ENCODE results near the gene LGI2.

The LGI2 gene

GRCh38 chr4:24988776-24989175 is 42.0 kb downstream of the LGI2 start:
- Histone ChIP-seq H2BK12ac (ENCODE audit: low read length) (no peak overlapping the region), H3K9me3 (replicated peaks in 1 of 2; ENCODE audit: control insufficient read depth in 2 of 2, insufficient read depth in 1 of 2, low read depth in 1 of 2, low read length in 2 of 2) (no peaks in the 10 kb centered on the region)
- WGBS, 2 donors (ENCODE audit: extremely low coverage in 2 of 2, insufficient read length in 2 of 2, insufficient replicate concordance in 1 of 2): no CpG with 5 or more reads among the region's 1 CpG

GRCh38 chr4:24984602-24985532 is 45.9 kb downstream of the LGI2 start:
- peak overlapping the region; percentile 27 for H3K9ac ChIP-seq (ENCODE audit: low read depth, low read length, poor library complexity)
- no peak overlapping the region for H2AK5ac ChIP-seq (ENCODE audit: low read depth, low read length)
- no peaks in the 10 kb centered on the region for H3K27me3 ChIP-seq (ENCODE audit: control insufficient read depth in 3 of 3, insufficient read depth in 3 of 3, low read depth in 1 of 3, low read length in 3 of 3)
- no peak overlapping the region for H2BK12ac ChIP-seq (ENCODE audit: low read length)
- H3K4me3 ChIP-seq (ENCODE audit: low read length in 2 of 2): no peak overlapping the region
- H3K14ac ChIP-seq (ENCODE audit: low read length): peak overlapping the region; percentile 47
- peaks cover 2 to 7% of the 10 kb centered on the region in 2 donors for H3K4me1 ChIP-seq (ENCODE audit: control insufficient read depth in 2 of 2, insufficient read depth in 1 of 2, low read depth in 1 of 2, low read length in 2 of 2)
- no peak overlapping the region for H2BK120ac ChIP-seq (ENCODE audit: low read depth, low read length)
- H3K79me1 ChIP-seq (ENCODE audit: low read depth, low read length): no peaks in the 10 kb centered on the region
- no peak overlapping the region for H2BK15ac ChIP-seq (ENCODE audit: low read length)
- no peak overlapping the region for H2BK5ac ChIP-seq (ENCODE audit: low read length)
- H3K23ac ChIP-seq (ENCODE audit: low read depth, low read length, poor library complexity): no peak overlapping the region
- no peak overlapping the region for H4K91ac ChIP-seq (ENCODE audit: low read depth, low read length, poor library complexity)
- H3K4ac ChIP-seq (ENCODE audit: low read length): no peak overlapping the region
- no peaks in the 10 kb centered on the region for H3K36me3 ChIP-seq (replicated peaks in 1 of 2; ENCODE audit: control insufficient read depth in 2 of 2, insufficient read depth in 2 of 2, low read length in 2 of 2)
- no peak overlapping the region for H3K18ac ChIP-seq (ENCODE audit: low read length)
- no peak overlapping the region for H2AFZ ChIP-seq (ENCODE audit: low read length)
- H3K4me2 ChIP-seq (ENCODE audit: insufficient read depth, low read length, poor library complexity, severe bottlenecking): no peak overlapping the region
- no peak for DNase-seq (ENCODE audit: low spot score)
- no peak overlapping the region for H3K27ac ChIP-seq (replicated peaks; ENCODE audit: low read length)
- H4K8ac ChIP-seq (ENCODE audit: low read depth, low read length): no peak overlapping the region
- no CpG with 5 or more reads among the region's 6 CpGs for WGBS, 2 donors (ENCODE audit: extremely low coverage in 2 of 2, insufficient read length in 2 of 2, insufficient replicate concordance in 1 of 2)
- no peaks in the 10 kb centered on the region for H3K9me3 ChIP-seq (replicated peaks in 1 of 2; ENCODE audit: control insufficient read depth in 2 of 2, insufficient read depth in 1 of 2, low read depth in 1 of 2, low read length in 2 of 2)

More at GRCh38 chr4:24988776-24989175, 42.0 kb downstream of the LGI2 start:
- Histone ChIP-seq H3K18ac (ENCODE audit: low read length) (no peak overlapping the region), H3K27me3 (ENCODE audit: control insufficient read depth in 3 of 3, insufficient read depth in 3 of 3, low read depth in 1 of 3, low read length in 3 of 3) (no peaks in the 10 kb centered on the region), H4K91ac (ENCODE audit: low read depth, low read length, poor library complexity) (no peak overlapping the region), H2BK5ac (ENCODE audit: low read length) (no peak overlapping the region), H3K4me3 (ENCODE audit: low read length in 2 of 2) (no peak overlapping the region), H3K36me3 (replicated peaks in 1 of 2; ENCODE audit: control insufficient read depth in 2 of 2, insufficient read depth in 2 of 2, low read length in 2 of 2) (no peaks in the 10 kb centered on the region), H3K23ac (ENCODE audit: low read depth, low read length, poor library complexity) (no peak overlapping the region), H3K4ac (ENCODE audit: low read length) (no peak overlapping the region), H3K14ac (ENCODE audit: low read length) (no peak overlapping the region), H3K4me2 (ENCODE audit: insufficient read depth, low read length, poor library complexity, severe bottlenecking) (no peak overlapping the region), H2AFZ (ENCODE audit: low read length) (no peak overlapping the region), H2AK5ac (ENCODE audit: low read depth, low read length) (no peak overlapping the region), H2BK15ac (ENCODE audit: low read length) (no peak overlapping the region), H3K9ac (ENCODE audit: low read depth, low read length, poor library complexity) (no peak overlapping the region), H3K27ac (replicated peaks; ENCODE audit: low read length) (no peak overlapping the region), H3K4me1 (ENCODE audit: control insufficient read depth in 2 of 2, insufficient read depth in 1 of 2, low read depth in 1 of 2, low read length in 2 of 2) (peaks cover 0 to 1% of the 10 kb centered on the region in 2 donors), H4K8ac (ENCODE audit: low read depth, low read length) (no peak overlapping the region), H3K79me1 (ENCODE audit: low read depth, low read length) (no peaks in the 10 kb centered on the region), H2BK120ac (ENCODE audit: low read depth, low read length) (no peak overlapping the region)
- DNase-seq (ENCODE audit: low spot score): no peak

- Histone ChIP-seq H2AFZ (ENCODE audit: low read length) (peak overlapping the region; percentile 72), H3K23ac (ENCODE audit: low read depth, low read length, poor library complexity) (no peak overlapping the region), H4K8ac (ENCODE audit: low read depth, low read length) (no peak overlapping the region), H4K91ac (ENCODE audit: low read depth, low read length, poor library complexity) (no peak overlapping the region), H3K4me3 (ENCODE audit: low read length in 2 of 2) (no peak overlapping the region), H3K36me3 (replicated peaks in 1 of 2; ENCODE audit: control insufficient read depth in 2 of 2, insufficient read depth in 2 of 2, low read length in 2 of 2) (no peaks in the 10 kb centered on the region), H3K27me3 (ENCODE audit: control insufficient read depth in 3 of 3, insufficient read depth in 3 of 3, low read depth in 1 of 3, low read length in 3 of 3) (peaks cover 0 to 11% (median 0%) of the 10 kb centered on the region in 3 experiments), H3K79me1 (ENCODE audit: low read depth, low read length) (no peaks in the 10 kb centered on the region), H2BK12ac (ENCODE audit: low read length) (no peak overlapping the region), H3K14ac (ENCODE audit: low read length) (no peak overlapping the region), H2BK5ac (ENCODE audit: low read length) (no peak overlapping the region), H3K4me1 (ENCODE audit: control insufficient read depth in 2 of 2, insufficient read depth in 1 of 2, low read depth in 1 of 2, low read length in 2 of 2) (peaks cover 2 to 7% of the 10 kb centered on the region in 2 donors), H3K4ac (ENCODE audit: low read length) (no peak overlapping the region), H2AK5ac (ENCODE audit: low read depth, low read length) (no peak overlapping the region), H3K4me2 (ENCODE audit: insufficient read depth, low read length, poor library complexity, severe bottlenecking) (no peak overlapping the region), H3K27ac (replicated peaks; ENCODE audit: low read length) (no peak overlapping the region), H3K9me3 (replicated peaks in 1 of 2; ENCODE audit: control insufficient read depth in 2 of 2, insufficient read depth in 1 of 2, low read depth in 1 of 2, low read length in 2 of 2) (no peaks in the 10 kb centered on the region), H3K9ac (ENCODE audit: low read depth, low read length, poor library complexity) (no peak overlapping the region), H2BK15ac (ENCODE audit: low read length) (no peak overlapping the region), H2BK120ac (ENCODE audit: low read depth, low read length) (no peak overlapping the region), H3K18ac (ENCODE audit: low read length) (no peak overlapping the region)
- DNase-seq (ENCODE audit: low spot score): no peak
- no CpG with 5 or more reads among the region's 5 CpGs for WGBS, 2 donors (ENCODE audit: extremely low coverage in 2 of 2, insufficient read length in 2 of 2, insufficient replicate concordance in 1 of 2)
These were observed 50.0 kb downstream of the LGI2 start for GRCh38 chr4:24980740-24981139.

GRCh38 chr4:24980064-24980690 is 50.6 kb downstream of the LGI2 start:
- Histone ChIP-seq H3K9me3 (replicated peaks in 1 of 2; ENCODE audit: control insufficient read depth in 2 of 2, insufficient read depth in 1 of 2, low read depth in 1 of 2, low read length in 2 of 2) (no peaks in the 10 kb centered on the region), H3K4me2 (ENCODE audit: insufficient read depth, low read length, poor library complexity, severe bottlenecking) (no peak overlapping the region), H2BK12ac (ENCODE audit: low read length) (no peak overlapping the region), H2AFZ (ENCODE audit: low read length) (peak overlapping the region; percentile 72), H3K36me3 (replicated peaks in 1 of 2; ENCODE audit: control insufficient read depth in 2 of 2, insufficient read depth in 2 of 2, low read length in 2 of 2) (no peaks in the 10 kb centered on the region), H3K9ac (ENCODE audit: low read depth, low read length, poor library complexity) (no peak overlapping the region), H4K8ac (ENCODE audit: low read depth, low read length) (no peak overlapping the region), H4K91ac (ENCODE audit: low read depth, low read length, poor library complexity) (no peak overlapping the region), H3K4me3 (ENCODE audit: low read length in 2 of 2) (no peak overlapping the region), H3K27me3 (ENCODE audit: control insufficient read depth in 3 of 3, insufficient read depth in 3 of 3, low read depth in 1 of 3, low read length in 3 of 3) (peaks cover 0 to 14% (median 0%) of the 10 kb centered on the region in 3 experiments), H2AK5ac (ENCODE audit: low read depth, low read length) (no peak overlapping the region), H2BK5ac (ENCODE audit: low read length) (no peak overlapping the region), H3K79me1 (ENCODE audit: low read depth, low read length) (no peaks in the 10 kb centered on the region), H3K18ac (ENCODE audit: low read length) (no peak overlapping the region), H3K27ac (replicated peaks; ENCODE audit: low read length) (no peak overlapping the region), H3K4me1 (ENCODE audit: control insufficient read depth in 2 of 2, insufficient read depth in 1 of 2, low read depth in 1 of 2, low read length in 2 of 2) (peaks cover 2 to 7% of the 10 kb centered on the region in 2 donors), H2BK120ac (ENCODE audit: low read depth, low read length) (no peak overlapping the region), H2BK15ac (ENCODE audit: low read length) (no peak overlapping the region), H3K14ac (ENCODE audit: low read length) (no peak overlapping the region), H3K4ac (ENCODE audit: low read length) (no peak overlapping the region), H3K23ac (ENCODE audit: low read depth, low read length, poor library complexity) (no peak overlapping the region)
- peak; percentile 54 for DNase-seq (ENCODE audit: low spot score)
- WGBS, 2 donors (ENCODE audit: extremely low coverage in 2 of 2, insufficient read length in 2 of 2, insufficient replicate concordance in 1 of 2): no CpG with 5 or more reads among the region's 17 CpGs
